ENCODE measurements around the gene MS4A18.

DNA sequence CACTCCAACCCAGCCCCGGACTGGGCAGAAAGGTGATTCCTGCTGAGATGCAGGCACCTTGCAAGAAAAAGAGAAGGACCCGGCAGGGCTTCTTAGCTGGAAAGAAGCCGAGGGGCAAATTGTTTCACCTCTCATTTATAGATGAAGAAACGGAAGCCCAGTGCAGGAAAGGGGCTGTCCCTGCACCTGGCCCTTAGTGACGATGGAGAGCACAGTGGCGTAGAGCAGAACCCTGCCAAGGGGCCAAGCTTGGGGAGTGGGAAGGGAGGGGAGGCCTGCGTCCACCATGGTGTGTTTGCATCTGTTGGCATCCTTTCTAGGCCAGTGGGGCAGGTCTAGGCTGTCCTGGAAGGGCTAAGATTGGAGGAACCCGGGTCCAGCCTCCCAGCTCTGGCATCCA lies 24.3 kb downstream of the MS4A18 start:
- TF ChIP-seq EZH2 (IDR thresholded peaks at IDR 0.05; ENCODE audit: insufficient read depth, poor library complexity, severe bottlenecking) = no peak
- TF ChIP-seq EZH2phosphoT487 (IDR thresholded peaks at IDR 0.05; ENCODE audit: insufficient read depth, low read depth) = no peak
